ENCODE measurements around the gene ATP10D.

GRCh38 chr4:47471064-47471463 is 14.0 kb upstream of the ATP10D start:
- TF ChIP-seq CTCF (IDR thresholded peaks at IDR 0.05) (no peak), POLR2A (IDR thresholded peaks at IDR 0.05) (no peak)

All from heart left ventricle (tissue), 13 donors.